Endodermal cell (in vitro differentiated cells): ENCODE results near the gene NPPA. TPM values are rescaled to one million over a fixed set of nuclear protein-coding genes. Genes with fewer than 3 reads are reported as not detected.

Source experiments
- DNase-seq: peaks from one replicate; pipeline ENCODE4 v3.0.0-alpha.2; 2017
- H3K27ac ChIP-seq: 2 replicates; pipeline ENCODE4 v1.5.1; 2013; ENCODE audit warnings: mild to moderate bottlenecking, low read depth, low read length, moderate library complexity
- H3K27me3 ChIP-seq: 2 replicates; pipeline ENCODE4 v1.6.1; 2013; ENCODE audit warnings: mild to moderate bottlenecking, low read length, moderate library complexity; ENCODE audit not compliant: insufficient read depth, control insufficient read depth, poor library complexity, severe bottlenecking
- H3K36me3 ChIP-seq: 2 replicates; pipeline ENCODE4 v1.7.0; 2013; ENCODE audit warnings: mild to moderate bottlenecking, low read length, moderate library complexity; ENCODE audit not compliant: control insufficient read depth, insufficient read depth
- H3K4me1 ChIP-seq: one replicate; pipeline ENCODE4 v1.7.0; 2013; ENCODE audit warnings: low read length; ENCODE audit not compliant: control insufficient read depth, insufficient read depth
- H3K4me3 ChIP-seq: 2 replicates; pipeline ENCODE4 v1.5.1; 2013; ENCODE audit warnings: mild to moderate bottlenecking, low read length, moderate library complexity
- H3K9ac ChIP-seq: 2 replicates; pipeline ENCODE4 v1.6.1; 2013; ENCODE audit warnings: mild to moderate bottlenecking, low read length, moderate library complexity; ENCODE audit not compliant: poor library complexity, severe bottlenecking; ENCODE audit errors: extremely low read depth
- H3K9me3 ChIP-seq: 2 replicates; pipeline ENCODE4 v1.6.1; 2013; ENCODE audit warnings: mild to moderate bottlenecking, low read length, moderate library complexity; ENCODE audit not compliant: control insufficient read depth
- H3K27ac Mint-ChIP-seq: 2 replicates; pipeline ENCODE4 v1.8.0; 2020; ENCODE audit warnings: mixed read lengths
- H3K27me3 Mint-ChIP-seq: 2 replicates; pipeline ENCODE4 v1.8.0; 2021; ENCODE audit warnings: mild to moderate bottlenecking, mixed read lengths; ENCODE audit not compliant: insufficient read depth
- H3K36me3 Mint-ChIP-seq: 2 replicates; pipeline ENCODE4 v1.8.0; 2020; ENCODE audit warnings: low read depth, mixed read lengths
- H3K4me1 Mint-ChIP-seq: 2 replicates; pipeline ENCODE4 v1.8.0; 2020; ENCODE audit warnings: mixed read lengths
- H3K4me3 Mint-ChIP-seq: 2 replicates; pipeline ENCODE4 v1.8.0; 2020; ENCODE audit warnings: mild to moderate bottlenecking, moderate library complexity, mixed read lengths
- H3K9me3 Mint-ChIP-seq: 2 replicates; pipeline ENCODE4 v1.8.0; 2020; ENCODE audit warnings: mild to moderate bottlenecking, mixed read lengths
- CTCF ChIP-seq: fragments of 200-600 bp; sonication (generic); conservative IDR thresholded peaks from 2 replicates; pipeline ENCODE4 v1.5.0; 2021; ENCODE audit warnings: antibody characterized with exemption, mild to moderate bottlenecking
- WGBS, 2 experiments: methylation state at CpG; one replicate each; pipeline versions ENCODE4 v1.1.5 to v1.1.7; 2013; ENCODE audit warnings: missing lambda C conversion rate in 2 of 2, mixed read lengths in 1 of 2; ENCODE audit not compliant: insufficient coverage in 1 of 2, insufficient read length in 1 of 2; 5-methylcytosine and 5-hydroxymethylcytosine counted together
- total RNA-seq, 2 donors: library from RNA; stranded (reverse); fragmentation: NEBNext Ultra II Directional in 1 of 2; extraction: Animal tissue kit (Norgen Biotek cat#: 25700) in 1 of 2; gene quantifications; 2 replicates in 1 of 2; 3 replicates in 1 of 2; pipeline ENCODE4 v1.2.1, GENCODE V29; 2021

The NPPA gene
- total RNA-seq, 2 donors from 2014 or later, result not detected

GRCh38 chr1:11891433-11892186 lies 44.0 kb upstream of the NPPA start:
- H3K27me3 Mint-ChIP-seq, result no peaks in the 10 kb centered on the region
- H3K27ac Mint-ChIP-seq, result no peak overlapping the region
- no peak overlapping the region for H3K9ac ChIP-seq
- H3K4me1 Mint-ChIP-seq, result no peaks in the 10 kb centered on the region
- no peaks in the 10 kb centered on the region for H3K9me3 Mint-ChIP-seq
- H3K4me3 ChIP-seq, result no peak overlapping the region
- no peak overlapping the region for H3K4me3 Mint-ChIP-seq
- no peaks in the 10 kb centered on the region for H3K36me3 ChIP-seq
- H3K9me3 ChIP-seq, result no peaks in the 10 kb centered on the region
- no peaks in the 10 kb centered on the region for H3K36me3 Mint-ChIP-seq
- H3K27ac ChIP-seq, result no peak overlapping the region
- TF ChIP-seq CTCF, result no peak
- no peaks in the 10 kb centered on the region for H3K27me3 ChIP-seq
- no peaks in the 10 kb centered on the region for H3K4me1 ChIP-seq
- no peak for DNase-seq
- WGBS, 2 experiments, result 92 to 96% methylated on average over 5 to 6 of the region's 6 CpGs

GRCh38 chr1:11888877-11889208 lies 41.3 kb upstream of the NPPA start:
- Histone ChIP-seq H3K9ac (no peak overlapping the region), H3K4me3 (no peak overlapping the region), H3K9me3 (no peaks in the 10 kb centered on the region), H3K27ac (no peak overlapping the region), H3K27me3 (no peaks in the 10 kb centered on the region), H3K36me3 (no peaks in the 10 kb centered on the region), H3K4me1 (no peaks in the 10 kb centered on the region)
- Mint-ChIP-seq H3K9me3 (no peaks in the 10 kb centered on the region), H3K36me3 (no peaks in the 10 kb centered on the region), H3K27me3 (no peaks in the 10 kb centered on the region), H3K27ac (no peak overlapping the region), H3K4me3 (no peak overlapping the region), H3K4me1 (no peaks in the 10 kb centered on the region)
- DNase-seq, result no peak
- 58% methylated on average over 3 of the region's 3 CpGs; no CpG with 5 or more reads in 1 of the 2 experiments for WGBS, 2 experiments
- TF ChIP-seq CTCF, result no peak

DNA sequence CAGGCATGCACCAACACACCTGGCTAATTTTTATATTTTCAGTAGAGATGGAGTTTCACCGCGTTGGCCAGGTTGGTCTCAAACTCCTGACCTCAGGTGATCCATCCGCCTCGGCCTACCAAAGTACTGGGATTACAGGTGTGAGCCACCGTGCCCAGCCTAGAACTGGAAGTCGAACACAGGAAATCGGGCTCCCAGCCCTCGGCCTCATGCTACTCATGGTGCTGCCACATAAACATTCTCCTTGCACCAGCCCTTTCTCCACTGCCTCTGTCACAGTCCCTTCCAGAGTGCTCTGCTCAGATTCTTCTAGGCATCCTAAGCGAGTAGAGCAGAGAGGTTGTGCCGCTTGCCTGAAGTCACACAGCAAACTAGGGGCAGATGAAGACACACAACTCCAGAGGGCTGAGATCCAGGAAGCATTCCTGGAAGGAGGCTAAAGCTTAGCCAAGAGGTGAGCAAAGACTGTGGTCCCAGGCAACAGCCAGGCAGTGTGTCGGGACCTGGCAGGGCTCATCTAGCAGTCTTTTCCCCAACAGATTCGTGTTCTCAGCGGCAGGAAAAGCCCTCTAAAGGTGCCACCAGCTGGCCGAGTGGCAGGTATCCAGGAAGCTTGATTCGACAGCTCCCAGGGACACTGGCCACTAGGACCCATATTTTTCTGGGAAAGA lies 40.8 kb upstream of the NPPA start:
- H3K27ac ChIP-seq, result no peak overlapping the region
- H3K9ac ChIP-seq, result no peak overlapping the region
- Mint-ChIP-seq H3K36me3 (no peaks in the 10 kb centered on the region), H3K27me3 (no peaks in the 10 kb centered on the region), H3K4me1 (peaks cover under 1% of the 10 kb centered on the region), H3K27ac (no peak overlapping the region), H3K4me3 (no peak overlapping the region), H3K9me3 (no peaks in the 10 kb centered on the region)
- no peaks in the 10 kb centered on the region for H3K36me3 ChIP-seq
- H3K9me3 ChIP-seq, result no peaks in the 10 kb centered on the region
- no peaks in the 10 kb centered on the region for H3K27me3 ChIP-seq
- no peak for DNase-seq
- 89 to 91% methylated on average over 15 of the region's 15 CpGs for WGBS, 2 experiments
- no peaks in the 10 kb centered on the region for H3K4me1 ChIP-seq
- no peak overlapping the region for H3K4me3 ChIP-seq
- no peak for TF ChIP-seq CTCF
